HEK293 (cell line): ENCODE data around the gene C16orf46.
A peak's percentile ranks its signal among the peaks of the same experiment; 100 is the strongest.

ENCODE experiments used
- CTCF ChIA-PET: fragments of 350-600 bp; formaldehyde crosslinking; extraction: SDS; loops from one replicate; lab custom pipeline; 2021; ENCODE audit warnings: antibody characterized with exemption; lab: Yijun Ruan, JAX
- POLR2A ChIA-PET: fragments of 300-600 bp; formaldehyde crosslinking; extraction: SDS; loops from one replicate; lab custom pipeline; 2020; ENCODE audit warnings: antibody characterized with exemption, inconsistent platforms; lab: Yijun Ruan, JAX
- H3K27ac ChIP-seq: fragments of 200-500 bp; sonication (Bioruptor generic); 2 replicates; pipeline ENCODE4 v1.5.1; 2014; ENCODE audit warnings: low read depth, low read length, control low read depth, inconsistent platforms; ENCODE audit errors: extremely low read depth
- H3K36me3 ChIP-seq, 2 experiments: fragments of 200-500 bp in 1 of 2; sonication (Bioruptor generic) in 1 of 2; 1 replicate in 1 of 2; 2 replicates in 1 of 2; pipeline ENCODE4 v1.5.1; 2014 to 2017; ENCODE audit warnings: inconsistent platforms in 2 of 2, low read length in 2 of 2; ENCODE audit not compliant: control insufficient read depth in 2 of 2, insufficient read depth in 1 of 2
- H3K4me1 ChIP-seq: fragments of 200-500 bp; sonication (Bioruptor generic); 2 replicates; pipeline ENCODE4 v1.5.1; 2014; ENCODE audit warnings: mild to moderate bottlenecking, low read length, inconsistent platforms; ENCODE audit not compliant: control insufficient read depth, insufficient read depth
- H3K4me3 ChIP-seq: 2 replicates; pipeline ENCODE4 v1.5.1; 2011; ENCODE audit warnings: low read depth, mild to moderate bottlenecking, control low read depth, low read length, moderate library complexity
- H3K9me3 ChIP-seq: fragments of 200-500 bp; sonication (Bioruptor generic); 2 replicates; pipeline ENCODE4 v1.5.1; 2014; ENCODE audit warnings: low read depth, low read length, inconsistent platforms; ENCODE audit not compliant: control insufficient read depth, insufficient read depth
- GLI2 ChIP-seq: fragments of 450-650 bp; formaldehyde crosslinking; IDR thresholded peaks from 2 replicates; pipeline ENCODE4; 2017; ENCODE audit warnings: missing biosample characterization, missing genetic modification characterization, low read depth, borderline replicate concordance
- PRDM1 ChIP-seq: fragments of 450-650 bp; formaldehyde crosslinking; IDR thresholded peaks from 2 replicates; pipeline ENCODE4; 2016; ENCODE audit warnings: missing biosample characterization, missing genetic modification characterization
- ZEB2 ChIP-seq: fragments of 450-650 bp; formaldehyde crosslinking; IDR thresholded peaks from 2 replicates; pipeline ENCODE4 v1.5.1; 2016; ENCODE audit warnings: missing biosample characterization, missing genetic modification characterization
- ZNF521 ChIP-seq: fragments of 450-650 bp; formaldehyde crosslinking; IDR thresholded peaks from 2 replicates; pipeline ENCODE4 v1.5.1; 2017; ENCODE audit warnings: missing biosample characterization, mild to moderate bottlenecking, missing genetic modification characterization
- ZNF561 ChIP-seq: fragments of 450-650 bp; IDR thresholded peaks from 2 replicates; pipeline ENCODE4 v1.5.1; 2018; ENCODE audit warnings: missing biosample characterization, missing genetic modification characterization, borderline replicate concordance
- ZNF660 ChIP-seq: fragments of 450-650 bp; IDR thresholded peaks from 2 replicates; pipeline ENCODE4 v1.5.1; 2018; ENCODE audit warnings: missing biosample characterization, mild to moderate bottlenecking, missing genetic modification characterization
- ZNF76 ChIP-seq: fragments of 450-650 bp; formaldehyde crosslinking; IDR thresholded peaks from 2 replicates; pipeline ENCODE4; 2016; ENCODE audit warnings: low read depth, missing biosample characterization, missing genetic modification characterization, borderline replicate concordance
- ZSCAN30 ChIP-seq: fragments of 450-650 bp; IDR thresholded peaks from 2 replicates; pipeline ENCODE4 v1.5.1; 2018; ENCODE audit warnings: missing biosample characterization, mild to moderate bottlenecking, missing genetic modification characterization, moderate library complexity
- ZXDB ChIP-seq: fragments of 450-650 bp; formaldehyde crosslinking; IDR thresholded peaks from 2 replicates; pipeline ENCODE4 v1.5.1; 2016; ENCODE audit warnings: missing biosample characterization, missing genetic modification characterization
- TF ChIP-seq, protein P1 (sequence below): fragments of 450-650 bp; formaldehyde crosslinking; optimal IDR thresholded peaks from 2 replicates; pipeline ENCODE3; 2016; ENCODE audit warnings: missing biosample characterization, mild to moderate bottlenecking, missing genetic modification characterization
- TF ChIP-seq, protein P2 (sequence below): IDR thresholded peaks from 2 replicates; pipeline ENCODE4 v1.6.1; 2011; ENCODE audit warnings: mild to moderate bottlenecking, low read depth, low read length, borderline replicate concordance
- TF ChIP-seq, protein P3 (sequence below): fragments of 450-650 bp; formaldehyde crosslinking; IDR thresholded peaks from 2 replicates; pipeline ENCODE4 v1.5.1; 2016; ENCODE audit warnings: missing biosample characterization, missing genetic modification characterization
- TF ChIP-seq, protein P4 (sequence below): fragments of 450-650 bp; formaldehyde crosslinking; conservative IDR thresholded peaks from 2 replicates; pipeline ENCODE4 v1.5.1; 2016; ENCODE audit warnings: low read depth, missing biosample characterization, missing genetic modification characterization
- TF ChIP-seq, protein P5 (sequence below): fragments of 450-650 bp; formaldehyde crosslinking; IDR thresholded peaks from 2 replicates; pipeline ENCODE4 v1.5.1; 2016; ENCODE audit warnings: missing biosample characterization, missing genetic modification characterization
- TF ChIP-seq, protein P6 (sequence below): fragments of 450-650 bp; IDR thresholded peaks from 2 replicates; pipeline ENCODE4 v1.5.1; 2018; ENCODE audit warnings: missing biosample characterization, mild to moderate bottlenecking, missing genetic modification characterization

The C16orf46 gene

DNA sequence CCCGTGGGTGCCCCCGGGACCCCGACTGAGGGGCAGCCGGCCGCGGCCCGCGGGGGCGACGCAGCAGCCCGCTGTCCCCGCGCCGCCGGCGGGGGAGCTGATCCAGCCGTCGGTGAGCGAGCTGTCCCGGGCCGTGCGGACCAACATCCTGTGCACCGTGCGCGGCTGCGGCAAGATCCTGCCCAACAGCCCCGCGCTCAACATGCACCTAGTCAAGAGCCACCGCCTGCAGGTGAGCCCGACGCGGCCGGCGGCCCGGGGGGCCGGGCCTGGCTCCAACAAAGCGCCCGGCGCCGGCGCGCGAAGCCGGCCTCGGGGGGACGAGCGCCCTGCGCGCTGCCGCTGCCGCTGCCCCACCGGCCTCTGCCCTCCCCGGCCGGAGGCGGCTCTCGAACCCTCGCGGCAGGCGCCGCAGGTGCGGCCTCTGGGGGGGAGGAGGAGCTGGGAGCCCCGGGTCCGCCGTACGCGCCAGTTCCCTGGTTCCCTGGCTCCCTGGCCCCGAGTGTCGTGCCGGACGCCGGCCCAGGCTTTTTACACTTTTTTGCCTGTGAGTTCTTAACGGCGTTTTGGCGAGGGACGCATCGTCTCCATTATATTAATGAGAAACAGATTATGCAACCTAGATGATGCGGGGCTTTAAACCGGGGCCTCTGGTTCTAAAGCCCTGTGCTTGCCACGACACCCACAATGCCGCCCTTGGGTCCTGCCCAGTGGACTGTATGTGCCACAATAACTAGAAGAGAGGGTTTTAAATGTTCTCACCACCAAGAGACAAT is 40.9 kb downstream of the C16orf46 start (continued):
- TF ChIP-seq, protein P1, sequence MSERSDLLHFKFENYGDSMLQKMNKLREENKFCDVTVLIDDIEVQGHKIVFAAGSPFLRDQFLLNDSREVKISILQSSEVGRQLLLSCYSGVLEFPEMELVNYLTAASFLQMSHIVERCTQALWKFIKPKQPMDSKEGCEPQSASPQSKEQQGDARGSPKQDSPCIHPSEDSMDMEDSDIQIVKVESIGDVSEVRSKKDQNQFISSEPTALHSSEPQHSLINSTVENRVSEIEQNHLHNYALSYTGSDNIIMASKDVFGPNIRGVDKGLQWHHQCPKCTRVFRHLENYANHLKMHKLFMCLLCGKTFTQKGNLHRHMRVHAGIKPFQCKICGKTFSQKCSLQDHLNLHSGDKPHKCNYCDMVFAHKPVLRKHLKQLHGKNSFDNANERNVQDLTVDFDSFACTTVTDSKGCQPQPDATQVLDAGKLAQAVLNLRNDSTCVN (tag by site-specific recombination): peak; percentile 44
- TF ChIP-seq ZNF76 (tag by site-specific recombination): peak; percentile 43; the same call in 1 of the 2 replicates
- TF ChIP-seq, protein P2, sequence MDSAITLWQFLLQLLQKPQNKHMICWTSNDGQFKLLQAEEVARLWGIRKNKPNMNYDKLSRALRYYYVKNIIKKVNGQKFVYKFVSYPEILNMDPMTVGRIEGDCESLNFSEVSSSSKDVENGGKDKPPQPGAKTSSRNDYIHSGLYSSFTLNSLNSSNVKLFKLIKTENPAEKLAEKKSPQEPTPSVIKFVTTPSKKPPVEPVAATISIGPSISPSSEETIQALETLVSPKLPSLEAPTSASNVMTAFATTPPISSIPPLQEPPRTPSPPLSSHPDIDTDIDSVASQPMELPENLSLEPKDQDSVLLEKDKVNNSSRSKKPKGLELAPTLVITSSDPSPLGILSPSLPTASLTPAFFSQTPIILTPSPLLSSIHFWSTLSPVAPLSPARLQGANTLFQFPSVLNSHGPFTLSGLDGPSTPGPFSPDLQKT: 0 out of 2 replicates have a peak, but pooled peaks have one; percentile 13

DNA sequence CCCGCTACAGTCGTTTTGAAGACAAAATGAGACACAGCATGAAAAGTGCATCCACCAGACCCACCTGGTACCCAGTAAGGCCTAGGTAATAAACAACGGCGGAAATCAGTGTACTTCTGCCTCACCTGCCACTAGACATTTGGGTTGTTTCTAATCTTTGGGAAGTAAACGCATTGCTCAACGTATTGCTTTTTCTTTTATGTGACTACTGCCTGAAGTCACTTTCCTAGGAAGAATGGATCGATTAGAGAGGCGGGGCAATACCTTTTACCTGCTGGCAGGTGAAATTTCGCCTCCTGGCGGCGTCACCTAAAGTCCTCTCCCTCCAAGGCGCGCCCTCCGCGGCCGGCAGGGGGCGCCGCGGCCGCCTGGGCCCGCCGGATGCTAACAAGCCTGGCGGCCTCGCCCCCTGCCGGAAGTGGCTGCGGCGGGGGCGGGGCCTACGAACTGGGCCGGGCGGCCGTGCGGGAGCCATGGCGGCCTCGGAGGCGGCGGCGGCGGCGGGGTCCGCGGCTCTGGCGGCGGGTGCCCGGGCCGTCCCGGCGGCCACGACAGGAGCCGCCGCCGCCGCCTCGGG is 41.6 kb downstream of the C16orf46 start, which contains the start of gene ATMIN:
ATMIN (plus strand) TSS at position 445 of the 577 bp plus-strand sequence; CDS start at position 474, 29 bp downstream.
- ChIA-PET POLR2A (interaction anchor here (1.3 to 1.9 kb wide), 2 partner anchors 25 to 29 kb away, joined by 4 to 11 read pairs; partner anchors contain the start of genes CENPN and CMC2), CTCF (interaction anchor here (0.6 to 2.6 kb wide), 29 partner anchors 10 to 701 kb away, joined by 3 to 24 read pairs (median 4); partner anchors contain the start of gene C16orf46)
- H3K9me3 ChIP-seq: no peaks in the 10 kb centered on the region
- H3K27ac ChIP-seq: peak within 1 kb of the TSS; percentile 76; the same call in 1 of the 2 replicates
- TF ChIP-seq ZNF561 (tag by site-specific recombination) (peak; percentile 26; the same call in 1 of the 2 replicates), ZEB2 (peak; percentile 96), ZSCAN30 (tag by site-specific recombination) (peak; percentile 29; the same call in 1 of the 2 replicates), ZNF660 (tag by site-specific recombination) (peak; percentile 64), PRDM1 (tag by site-specific recombination) (peak; percentile 75), ZXDB (tag by site-specific recombination) (0 out of 2 replicates have a peak, but pooled peaks have one; percentile 14), GLI2 (tag by site-specific recombination) (no peak), ZNF521 (no peak)
- TF ChIP-seq, protein P3, sequence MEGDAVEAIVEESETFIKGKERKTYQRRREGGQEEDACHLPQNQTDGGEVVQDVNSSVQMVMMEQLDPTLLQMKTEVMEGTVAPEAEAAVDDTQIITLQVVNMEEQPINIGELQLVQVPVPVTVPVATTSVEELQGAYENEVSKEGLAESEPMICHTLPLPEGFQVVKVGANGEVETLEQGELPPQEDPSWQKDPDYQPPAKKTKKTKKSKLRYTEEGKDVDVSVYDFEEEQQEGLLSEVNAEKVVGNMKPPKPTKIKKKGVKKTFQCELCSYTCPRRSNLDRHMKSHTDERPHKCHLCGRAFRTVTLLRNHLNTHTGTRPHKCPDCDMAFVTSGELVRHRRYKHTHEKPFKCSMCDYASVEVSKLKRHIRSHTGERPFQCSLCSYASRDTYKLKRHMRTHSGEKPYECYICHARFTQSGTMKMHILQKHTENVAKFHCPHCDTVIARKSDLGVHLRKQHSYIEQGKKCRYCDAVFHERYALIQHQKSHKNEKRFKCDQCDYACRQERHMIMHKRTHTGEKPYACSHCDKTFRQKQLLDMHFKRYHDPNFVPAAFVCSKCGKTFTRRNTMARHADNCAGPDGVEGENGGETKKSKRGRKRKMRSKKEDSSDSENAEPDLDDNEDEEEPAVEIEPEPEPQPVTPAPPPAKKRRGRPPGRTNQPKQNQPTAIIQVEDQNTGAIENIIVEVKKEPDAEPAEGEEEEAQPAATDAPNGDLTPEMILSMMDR (tag by site-specific recombination): peak; percentile 92
- TF ChIP-seq, protein P4, sequence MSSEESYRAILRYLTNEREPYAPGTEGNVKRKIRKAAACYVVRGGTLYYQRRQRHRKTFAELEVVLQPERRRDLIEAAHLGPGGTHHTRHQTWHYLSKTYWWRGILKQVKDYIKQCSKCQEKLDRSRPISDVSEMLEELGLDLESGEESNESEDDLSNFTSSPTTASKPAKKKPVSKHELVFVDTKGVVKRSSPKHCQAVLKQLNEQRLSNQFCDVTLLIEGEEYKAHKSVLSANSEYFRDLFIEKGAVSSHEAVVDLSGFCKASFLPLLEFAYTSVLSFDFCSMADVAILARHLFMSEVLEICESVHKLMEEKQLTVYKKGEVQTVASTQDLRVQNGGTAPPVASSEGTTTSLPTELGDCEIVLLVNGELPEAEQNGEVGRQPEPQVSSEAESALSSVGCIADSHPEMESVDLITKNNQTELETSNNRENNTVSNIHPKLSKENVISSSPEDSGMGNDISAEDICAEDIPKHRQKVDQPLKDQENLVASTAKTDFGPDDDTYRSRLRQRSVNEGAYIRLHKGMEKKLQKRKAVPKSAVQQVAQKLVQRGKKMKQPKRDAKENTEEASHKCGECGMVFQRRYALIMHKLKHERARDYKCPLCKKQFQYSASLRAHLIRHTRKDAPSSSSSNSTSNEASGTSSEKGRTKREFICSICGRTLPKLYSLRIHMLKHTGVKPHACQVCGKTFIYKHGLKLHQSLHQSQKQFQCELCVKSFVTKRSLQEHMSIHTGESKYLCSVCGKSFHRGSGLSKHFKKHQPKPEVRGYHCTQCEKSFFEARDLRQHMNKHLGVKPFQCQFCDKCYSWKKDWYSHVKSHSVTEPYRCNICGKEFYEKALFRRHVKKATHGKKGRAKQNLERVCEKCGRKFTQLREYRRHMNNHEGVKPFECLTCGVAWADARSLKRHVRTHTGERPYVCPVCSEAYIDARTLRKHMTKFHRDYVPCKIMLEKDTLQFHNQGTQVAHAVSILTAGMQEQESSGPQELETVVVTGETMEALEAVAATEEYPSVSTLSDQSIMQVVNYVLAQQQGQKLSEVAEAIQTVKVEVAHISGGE (tag by site-specific recombination): 0 out of 2 replicates have a peak, but pooled peaks have one; percentile 26
- TF ChIP-seq, protein P2: peak; percentile 47; the same call in 1 of the 2 replicates
- TF ChIP-seq, protein P5, sequence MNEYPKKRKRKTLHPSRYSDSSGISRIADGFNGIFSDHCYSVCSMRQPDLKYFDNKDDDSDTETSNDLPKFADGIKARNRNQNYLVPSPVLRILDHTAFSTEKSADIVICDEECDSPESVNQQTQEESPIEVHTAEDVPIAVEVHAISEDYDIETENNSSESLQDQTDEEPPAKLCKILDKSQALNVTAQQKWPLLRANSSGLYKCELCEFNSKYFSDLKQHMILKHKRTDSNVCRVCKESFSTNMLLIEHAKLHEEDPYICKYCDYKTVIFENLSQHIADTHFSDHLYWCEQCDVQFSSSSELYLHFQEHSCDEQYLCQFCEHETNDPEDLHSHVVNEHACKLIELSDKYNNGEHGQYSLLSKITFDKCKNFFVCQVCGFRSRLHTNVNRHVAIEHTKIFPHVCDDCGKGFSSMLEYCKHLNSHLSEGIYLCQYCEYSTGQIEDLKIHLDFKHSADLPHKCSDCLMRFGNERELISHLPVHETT (tag by site-specific recombination): no peak
- TF ChIP-seq, protein P6, sequence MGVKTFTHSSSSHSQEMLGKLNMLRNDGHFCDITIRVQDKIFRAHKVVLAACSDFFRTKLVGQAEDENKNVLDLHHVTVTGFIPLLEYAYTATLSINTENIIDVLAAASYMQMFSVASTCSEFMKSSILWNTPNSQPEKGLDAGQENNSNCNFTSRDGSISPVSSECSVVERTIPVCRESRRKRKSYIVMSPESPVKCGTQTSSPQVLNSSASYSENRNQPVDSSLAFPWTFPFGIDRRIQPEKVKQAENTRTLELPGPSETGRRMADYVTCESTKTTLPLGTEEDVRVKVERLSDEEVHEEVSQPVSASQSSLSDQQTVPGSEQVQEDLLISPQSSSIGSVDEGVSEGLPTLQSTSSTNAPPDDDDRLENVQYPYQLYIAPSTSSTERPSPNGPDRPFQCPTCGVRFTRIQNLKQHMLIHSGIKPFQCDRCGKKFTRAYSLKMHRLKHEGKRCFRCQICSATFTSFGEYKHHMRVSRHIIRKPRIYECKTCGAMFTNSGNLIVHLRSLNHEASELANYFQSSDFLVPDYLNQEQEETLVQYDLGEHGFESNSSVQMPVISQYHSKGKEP (tag by site-specific recombination): 0 out of 2 replicates have a peak, but pooled peaks have one; percentile 24
- TF ChIP-seq, all 188 proteins: peak for 10
- peak within 1 kb of the TSS; percentile 89 for H3K4me3 ChIP-seq
- peaks cover under 1 to 35% of the 10 kb centered on the region in 2 experiments; a peak in 2 of 3 replicates for H3K36me3 ChIP-seq
- peaks cover 3% of the 10 kb centered on the region; the same call in 1 of the 2 replicates for H3K4me1 ChIP-seq
